Fibroblast of peridontal ligament (primary cell): ENCODE data around the gene SLC35C1.

Experiments
- DNase-seq: peaks from one replicate; pipeline ENCODE4 v3.0.0-alpha.2; 2010; ENCODE audit errors: extremely low read depth

SLC35C1 gene

DNA sequence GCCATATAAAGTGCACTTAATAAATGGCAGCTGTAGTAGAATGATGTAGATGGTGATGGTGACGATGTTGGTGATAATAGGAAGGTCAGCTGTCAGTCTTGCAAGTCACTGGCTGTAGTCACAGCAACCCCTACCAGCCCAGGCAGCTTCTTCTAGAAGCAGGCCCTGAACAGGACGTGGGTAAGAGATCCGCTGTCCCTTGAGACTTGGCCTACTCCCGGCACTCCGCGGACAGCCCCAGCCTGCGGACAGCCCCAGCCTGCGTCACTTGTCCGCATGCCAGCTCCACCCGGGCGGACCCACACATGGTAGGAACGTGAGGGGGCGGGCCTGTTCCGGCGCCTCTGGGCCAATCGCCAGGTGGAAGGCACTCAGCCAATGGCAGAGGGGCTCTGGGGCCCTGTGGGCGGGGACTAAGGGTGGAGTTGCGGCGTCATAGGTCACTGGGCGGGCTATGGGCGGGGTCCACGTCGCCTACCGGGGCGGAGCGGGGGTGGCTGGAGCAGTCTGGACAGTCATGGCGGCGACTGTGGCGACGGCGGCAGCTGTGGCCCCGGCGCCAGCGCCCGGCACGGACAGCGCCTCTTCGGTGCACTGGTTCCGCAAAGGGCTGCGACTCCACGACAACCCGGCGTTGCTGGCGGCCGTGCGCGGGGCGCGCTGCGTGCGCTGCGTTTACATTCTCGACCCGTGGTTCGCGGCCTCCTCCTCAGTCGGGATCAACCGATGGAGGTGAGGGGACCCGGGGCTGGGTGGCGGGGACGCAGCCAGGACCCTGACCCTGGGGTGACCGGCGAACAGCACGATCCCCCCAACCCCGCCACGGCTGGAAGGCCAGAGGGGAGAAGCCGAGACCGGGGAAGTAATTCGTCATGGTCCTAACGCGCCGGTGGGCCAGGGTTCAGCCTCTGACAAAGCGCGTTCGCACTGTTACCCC is 42.3 kb downstream of the SLC35C1 start, which contains the start of gene CRY2:
TSS of gene CRY2 (plus strand) at position 502 of the 937 bp plus-strand sequence. CDS start at position 518, 16 bp downstream.
- peak; percentile 98 for DNase-seq

- peak; percentile 72 for DNase-seq
These were observed 43.0 kb downstream of the SLC35C1 start for GRCh38 chr11:45847911-45848316.

DNA sequence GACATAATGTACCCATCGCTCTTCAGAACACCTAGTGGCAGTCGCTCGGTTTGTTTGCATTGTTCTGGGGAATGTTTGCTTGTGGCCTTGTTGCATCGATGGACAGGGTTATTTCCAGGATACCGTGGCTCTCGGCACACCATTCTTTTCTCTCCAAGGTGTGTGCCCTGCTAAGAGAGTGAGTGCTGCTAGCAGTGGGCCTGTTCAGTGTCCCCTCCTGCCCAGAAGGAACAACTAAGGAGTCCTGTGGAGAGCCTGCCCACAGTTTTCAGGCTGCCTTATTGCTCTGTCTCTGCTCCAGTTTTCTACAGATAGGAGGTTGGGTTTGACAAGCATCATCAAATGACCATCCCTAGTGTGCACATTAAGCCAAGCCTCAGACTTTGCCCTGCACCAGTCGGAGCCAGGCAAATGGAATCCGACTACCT is 43.7 kb downstream of the SLC35C1 start:
- DNase-seq = peak; percentile 13

DNA sequence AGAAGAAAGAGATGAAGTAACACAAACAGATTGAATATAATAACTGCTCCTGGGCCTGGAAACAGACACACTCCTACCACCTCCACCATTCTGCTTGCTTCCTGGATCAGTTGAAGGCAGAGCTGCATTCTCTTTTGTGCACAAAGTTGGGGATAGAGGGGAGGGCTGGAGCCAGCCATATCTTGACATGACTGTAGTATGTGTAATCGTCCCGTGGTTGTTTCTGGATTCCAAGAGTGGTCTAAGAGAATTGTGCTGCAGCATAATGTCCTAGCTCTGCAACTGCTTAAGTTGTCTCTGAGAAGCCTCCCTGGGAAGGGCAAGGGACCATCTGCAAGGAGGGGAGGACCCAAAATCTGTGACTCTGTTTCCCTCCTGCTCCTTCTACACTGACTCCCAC is 45.5 kb downstream of the SLC35C1 start:
- peak; percentile 46 for DNase-seq

GRCh38 chr11:45851228-45851627 is 46.3 kb downstream of the SLC35C1 start:
- no peak for DNase-seq

DNA sequence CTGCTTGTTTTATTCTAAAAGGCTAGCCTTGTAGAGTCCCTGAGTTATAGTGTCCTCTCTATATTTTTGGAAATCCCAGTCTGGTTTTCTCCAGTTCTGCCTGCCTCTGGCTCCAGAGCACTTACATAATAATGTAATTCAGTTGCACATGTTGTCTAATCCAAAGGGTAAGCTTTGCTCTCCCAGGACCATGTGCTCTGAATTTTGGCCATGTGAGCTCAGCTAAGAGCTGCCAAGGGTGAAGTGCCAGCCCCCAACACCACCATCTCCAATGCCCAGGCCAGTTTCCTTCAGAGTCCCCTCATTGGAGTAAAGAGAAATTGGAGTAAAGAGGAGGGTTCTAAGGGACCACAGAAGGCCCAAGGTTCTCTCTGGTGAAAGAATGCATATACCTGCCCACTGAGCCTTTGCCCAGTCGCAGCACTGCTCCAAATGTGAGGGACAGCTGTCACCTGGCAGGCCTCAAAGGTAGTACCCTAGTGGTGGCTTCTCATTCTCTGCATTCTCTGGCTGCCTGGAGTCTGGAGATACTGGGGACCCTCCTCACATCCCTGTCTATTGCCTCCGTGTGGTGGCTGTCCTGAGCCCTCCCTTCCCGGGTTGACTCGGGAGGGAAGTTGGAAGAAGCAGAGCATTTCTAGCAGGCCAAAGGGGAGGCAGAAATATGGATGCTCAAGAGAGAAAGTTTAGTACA is 47.2 kb downstream of the SLC35C1 start:
- DNase-seq = peak; percentile 55

- peak; percentile 10 for DNase-seq
These were observed 47.8 kb downstream of the SLC35C1 start for GRCh38 chr11:45852712-45853101.

DNA sequence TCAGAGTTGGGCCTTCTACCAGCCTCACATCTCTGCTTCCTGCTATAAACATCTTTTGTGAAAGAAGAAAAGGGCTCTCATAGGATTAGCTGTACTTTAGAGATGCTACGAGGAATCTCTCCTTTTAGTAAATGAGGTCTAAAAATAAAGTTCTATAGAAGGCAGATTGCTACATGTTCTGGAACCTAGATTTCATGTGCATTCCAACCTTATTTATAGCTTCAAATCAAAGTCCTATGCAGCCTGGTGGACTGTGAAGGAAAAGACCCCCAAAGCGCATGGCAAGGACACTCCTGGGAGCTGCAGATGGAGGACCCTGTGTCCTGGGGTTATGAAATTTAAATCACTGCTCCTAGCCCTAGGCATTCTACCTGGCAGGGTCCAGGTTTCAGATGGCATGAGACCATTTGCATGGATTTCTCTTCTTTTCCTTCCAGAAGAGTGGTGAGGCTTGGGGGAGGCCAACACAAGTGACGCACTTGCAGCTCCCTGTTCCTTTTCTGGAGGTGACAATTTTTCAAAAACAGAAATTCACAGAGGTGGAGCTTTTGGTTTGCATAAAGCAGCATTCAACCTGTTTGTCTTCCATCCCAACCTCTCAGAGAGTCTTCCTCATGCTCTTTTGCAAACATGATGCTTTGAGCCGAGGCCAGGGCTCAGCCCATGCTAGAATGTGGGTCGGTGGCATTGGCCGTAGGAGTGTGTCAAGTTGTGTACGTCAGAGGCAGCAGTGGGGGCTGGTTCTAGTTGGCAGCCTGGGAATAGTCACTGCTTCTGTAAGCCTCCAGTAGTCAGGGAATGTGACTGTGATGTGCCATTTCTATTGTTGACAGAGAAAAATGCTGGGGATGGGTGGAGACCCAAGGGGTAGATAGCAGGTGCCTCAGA is 48.6 kb downstream of the SLC35C1 start:
- DNase-seq = no peak

DNA sequence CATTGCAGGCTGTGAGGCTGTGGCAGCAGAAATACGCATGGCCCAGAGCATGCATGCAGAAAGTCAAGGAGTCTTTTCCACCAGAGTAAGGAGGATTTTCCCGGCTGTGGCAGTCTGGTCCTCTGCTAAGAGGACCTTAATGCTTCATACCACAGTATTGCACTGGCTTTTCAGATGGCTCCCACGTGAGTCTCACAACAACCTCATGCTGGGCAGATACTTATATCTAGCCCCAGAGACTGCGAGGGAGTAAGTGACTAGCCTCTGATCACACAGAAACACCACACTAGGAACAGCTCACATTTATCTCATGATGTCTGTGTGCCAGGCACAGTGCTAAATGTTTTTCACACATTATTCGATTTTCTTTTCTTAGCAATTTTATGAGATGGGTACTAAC is 50.4 kb downstream of the SLC35C1 start:
- no peak for DNase-seq

- peak; percentile 85 for DNase-seq
These were observed 51.1 kb downstream of the SLC35C1 start for GRCh38 chr11:45856044-45856468.

- DNase-seq = peak; percentile 97
These were observed 53.1 kb downstream of the SLC35C1 start for GRCh38 chr11:45857961-45858474.

GRCh38 chr11:45858751-45859398 is 53.9 kb downstream of the SLC35C1 start:
- no peak for DNase-seq

DNA sequence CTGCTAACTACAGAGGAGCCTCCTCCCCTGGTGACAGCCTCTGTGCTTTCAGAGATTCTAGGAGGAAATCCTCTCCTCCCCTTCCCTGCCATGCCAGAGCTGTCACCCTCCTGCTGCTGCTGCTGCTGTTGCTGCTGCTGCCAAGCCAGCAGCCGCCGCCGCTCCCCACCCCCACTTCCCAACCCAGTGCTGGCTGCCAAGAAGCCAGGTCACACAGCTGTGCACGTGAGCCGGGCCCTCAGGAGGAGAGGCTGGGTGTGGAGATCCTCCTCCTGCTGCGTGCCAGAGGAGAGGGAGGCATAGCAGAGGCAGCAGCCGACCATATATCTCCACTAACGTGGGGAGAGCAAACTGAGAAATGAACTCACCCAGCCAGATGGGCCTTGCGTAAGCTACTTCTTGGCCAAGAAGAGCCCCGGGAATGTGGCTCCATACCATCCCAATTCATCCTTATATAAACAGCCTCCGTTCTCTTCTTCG is 54.8 kb downstream of the SLC35C1 start:
- DNase-seq = peak; percentile 99

DNA sequence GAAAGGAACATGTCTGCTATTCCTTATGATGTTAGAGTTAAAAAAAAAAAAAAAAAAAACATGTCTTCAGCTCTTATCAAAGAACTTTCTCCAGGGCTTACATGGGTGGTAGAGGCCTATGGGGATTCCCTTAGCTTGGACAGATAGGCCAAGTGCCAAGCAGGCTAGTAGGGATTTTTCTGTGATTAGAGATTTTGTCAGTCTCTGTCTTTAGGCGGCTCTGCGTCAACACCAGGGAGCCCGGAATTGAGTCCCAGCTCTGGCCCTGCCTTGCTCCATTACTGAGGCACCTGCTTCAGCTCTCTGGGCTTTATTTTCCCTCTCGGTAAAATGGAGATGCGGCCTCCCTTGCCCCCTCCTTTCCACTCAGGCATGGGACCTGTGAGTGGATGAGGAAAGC is 55.4 kb downstream of the SLC35C1 start:
- DNase-seq = no peak

GRCh38 chr11:45860764-45861510 is 56.0 kb downstream of the SLC35C1 start:
- no peak for DNase-seq
